Activated T-cell treated with anti-CD3 and anti-CD28 coated beads, Interleukin-2, amount 50 U/mL, for 1 hour (primary cell): ENCODE measurements around the gene FAM20C.

ENCODE experiments used
- DNase-seq: peaks from one replicate; pipeline ENCODE4 v3.0.0-alpha.2; 2020

FAM20C gene

GRCh38 chr7:159370-160270 lies 32.8 kb upstream of the FAM20C start:
- DNase-seq, result no peak

- DNase-seq, result no peak
Measured at GRCh38 chr7:160958-161725, 31.2 kb upstream of the FAM20C start.

- no peak for DNase-seq
Measured at GRCh38 chr7:162632-163297, 29.6 kb upstream of the FAM20C start.

- no peak for DNase-seq
Measured at GRCh38 chr7:163298-163695, 29.1 kb upstream of the FAM20C start.

GRCh38 chr7:163971-164881 lies 28.1 kb upstream of the FAM20C start:
- DNase-seq, result no peak

GRCh38 chr7:164882-165660 lies 27.3 kb upstream of the FAM20C start:
- no peak for DNase-seq

- no peak for DNase-seq
Measured at GRCh38 chr7:165661-166337, 26.6 kb upstream of the FAM20C start.

GRCh38 chr7:166338-167060 lies 25.9 kb upstream of the FAM20C start:
- DNase-seq, result no peak

GRCh38 chr7:167090-167855 lies 25.1 kb upstream of the FAM20C start:
- DNase-seq, result no peak

GRCh38 chr7:167976-168791 lies 24.2 kb upstream of the FAM20C start:
- DNase-seq, result no peak

- DNase-seq, result no peak
Measured at GRCh38 chr7:169276-170172, 22.8 kb upstream of the FAM20C start.

GRCh38 chr7:170551-171363 lies 21.6 kb upstream of the FAM20C start:
- no peak for DNase-seq

- DNase-seq, result no peak
Measured at GRCh38 chr7:171364-171904, 20.9 kb upstream of the FAM20C start.

- DNase-seq, result no peak
Measured at GRCh38 chr7:171912-172515, 20.4 kb upstream of the FAM20C start.

GRCh38 chr7:173209-173918 lies 19.0 kb upstream of the FAM20C start:
- no peak for DNase-seq
